Measurements from ENCODE around the gene FXYD6.
A peak's percentile ranks its signal among the peaks of the same experiment; 100 is the strongest.

Gene FXYD6

GRCh38 chr11:117879516-117880480 is 3.3 kb upstream of the FXYD6 start:
- H3K27me3 ChIP-seq (ENCODE audit: control insufficient read depth, insufficient read depth, low read length) = peaks cover 45% of the 10 kb centered on the region
- peaks cover 13% of the 10 kb centered on the region for H3K4me1 ChIP-seq (ENCODE audit: control insufficient read depth, low read depth, low read length)
- H3K9me3 ChIP-seq (ENCODE audit: control insufficient read depth, low read depth, low read length) = no peaks in the 10 kb centered on the region
- H3K27ac ChIP-seq (ENCODE audit: low read length) = no peak overlapping the region
- no peaks in the 10 kb centered on the region for H3K36me3 ChIP-seq (ENCODE audit: control insufficient read depth, low read depth, low read length)
- no peak overlapping the region for H3K4me3 ChIP-seq (ENCODE audit: low read length)
- no peak overlapping the region for H3K9ac ChIP-seq (ENCODE audit: low read length)

DNA sequence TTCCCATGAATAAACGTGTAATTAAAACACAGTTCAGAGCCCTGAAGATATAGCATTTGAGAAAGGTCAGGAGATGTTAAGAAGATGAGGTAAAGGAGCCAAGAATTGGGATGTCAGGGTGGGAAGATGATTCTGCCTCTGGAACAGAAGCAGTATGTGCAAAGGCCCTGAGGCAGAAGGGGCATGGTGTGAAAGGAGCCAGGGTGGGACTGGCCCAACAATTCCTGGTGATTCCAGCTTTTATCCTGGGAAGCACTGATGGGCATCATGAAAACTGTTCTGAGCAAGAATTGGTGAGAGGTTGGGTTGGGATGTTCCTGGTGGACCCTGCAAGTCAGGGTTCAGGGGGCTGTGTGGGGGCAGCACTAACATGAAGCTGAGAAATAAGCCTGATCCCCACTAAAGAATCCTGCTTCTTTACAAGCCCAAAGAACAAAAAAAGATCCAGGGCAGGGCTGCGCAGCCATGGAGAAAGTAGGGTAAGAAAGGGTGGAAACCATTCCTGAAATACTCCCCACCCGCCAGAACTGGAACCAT is 2.5 kb upstream of the FXYD6 start:
- Histone ChIP-seq H3K36me3 (ENCODE audit: control insufficient read depth, low read depth, low read length) (no peaks in the 10 kb centered on the region), H3K4me1 (ENCODE audit: control insufficient read depth, low read depth, low read length) (peaks cover 13% of the 10 kb centered on the region), H3K27me3 (ENCODE audit: control insufficient read depth, insufficient read depth, low read length) (peaks cover 45% of the 10 kb centered on the region), H3K9ac (ENCODE audit: low read length) (no peak overlapping the region), H3K27ac (ENCODE audit: low read length) (no peak overlapping the region), H3K9me3 (ENCODE audit: control insufficient read depth, low read depth, low read length) (no peaks in the 10 kb centered on the region), H3K4me3 (ENCODE audit: low read length) (no peak overlapping the region)

- no peak overlapping the region for H3K4me3 ChIP-seq (ENCODE audit: low read length)
- no peaks in the 10 kb centered on the region for H3K9me3 ChIP-seq (ENCODE audit: control insufficient read depth, low read depth, low read length)
- no peaks in the 10 kb centered on the region for H3K36me3 ChIP-seq (ENCODE audit: control insufficient read depth, low read depth, low read length)
- H3K27ac ChIP-seq (ENCODE audit: low read length) = no peak overlapping the region
- peaks cover 45% of the 10 kb centered on the region for H3K27me3 ChIP-seq (ENCODE audit: control insufficient read depth, insufficient read depth, low read length)
- H3K9ac ChIP-seq (ENCODE audit: low read length) = no peak overlapping the region
- H3K4me1 ChIP-seq (ENCODE audit: control insufficient read depth, low read depth, low read length) = peaks cover 13% of the 10 kb centered on the region
Measured at GRCh38 chr11:117878314-117878938, 2.0 kb upstream of the FXYD6 start.

- H3K4me3 ChIP-seq (ENCODE audit: low read length) = peak overlapping the region; percentile 82
- H3K27me3 ChIP-seq (ENCODE audit: control insufficient read depth, insufficient read depth, low read length) = peaks cover 45% of the 10 kb centered on the region
- peaks cover 13% of the 10 kb centered on the region for H3K4me1 ChIP-seq (ENCODE audit: control insufficient read depth, low read depth, low read length)
- no peak overlapping the region for H3K9ac ChIP-seq (ENCODE audit: low read length)
- H3K9me3 ChIP-seq (ENCODE audit: control insufficient read depth, low read depth, low read length) = no peaks in the 10 kb centered on the region
- H3K36me3 ChIP-seq (ENCODE audit: control insufficient read depth, low read depth, low read length) = no peaks in the 10 kb centered on the region
- H3K27ac ChIP-seq (ENCODE audit: low read length) = no peak overlapping the region
Measured at GRCh38 chr11:117877120-117877784, 794 bp upstream of the FXYD6 start.

- H3K4me3 ChIP-seq (ENCODE audit: low read length) = peak overlapping the region; percentile 82
- H3K27ac ChIP-seq (ENCODE audit: low read length) = no peak overlapping the region
- H3K9ac ChIP-seq (ENCODE audit: low read length) = peak overlapping the region; percentile 71
- H3K9me3 ChIP-seq (ENCODE audit: control insufficient read depth, low read depth, low read length) = no peaks in the 10 kb centered on the region
- peaks cover 13% of the 10 kb centered on the region for H3K4me1 ChIP-seq (ENCODE audit: control insufficient read depth, low read depth, low read length)
- no peaks in the 10 kb centered on the region for H3K36me3 ChIP-seq (ENCODE audit: control insufficient read depth, low read depth, low read length)
- H3K27me3 ChIP-seq (ENCODE audit: control insufficient read depth, insufficient read depth, low read length) = peaks cover 45% of the 10 kb centered on the region
Measured at GRCh38 chr11:117876059-117876340, 458 bp downstream of the FXYD6 start.

GRCh38 chr11:117875382-117876058 is 938 bp downstream of the FXYD6 start:
- H3K9ac ChIP-seq (ENCODE audit: low read length) = peak overlapping the region; percentile 71
- peak overlapping the region; percentile 82 for H3K4me3 ChIP-seq (ENCODE audit: low read length)
- H3K4me1 ChIP-seq (ENCODE audit: control insufficient read depth, low read depth, low read length) = peaks cover 13% of the 10 kb centered on the region
- no peak overlapping the region for H3K27ac ChIP-seq (ENCODE audit: low read length)
- peaks cover 43% of the 10 kb centered on the region for H3K27me3 ChIP-seq (ENCODE audit: control insufficient read depth, insufficient read depth, low read length)
- H3K9me3 ChIP-seq (ENCODE audit: control insufficient read depth, low read depth, low read length) = no peaks in the 10 kb centered on the region
- H3K36me3 ChIP-seq (ENCODE audit: control insufficient read depth, low read depth, low read length) = no peaks in the 10 kb centered on the region

DNA sequence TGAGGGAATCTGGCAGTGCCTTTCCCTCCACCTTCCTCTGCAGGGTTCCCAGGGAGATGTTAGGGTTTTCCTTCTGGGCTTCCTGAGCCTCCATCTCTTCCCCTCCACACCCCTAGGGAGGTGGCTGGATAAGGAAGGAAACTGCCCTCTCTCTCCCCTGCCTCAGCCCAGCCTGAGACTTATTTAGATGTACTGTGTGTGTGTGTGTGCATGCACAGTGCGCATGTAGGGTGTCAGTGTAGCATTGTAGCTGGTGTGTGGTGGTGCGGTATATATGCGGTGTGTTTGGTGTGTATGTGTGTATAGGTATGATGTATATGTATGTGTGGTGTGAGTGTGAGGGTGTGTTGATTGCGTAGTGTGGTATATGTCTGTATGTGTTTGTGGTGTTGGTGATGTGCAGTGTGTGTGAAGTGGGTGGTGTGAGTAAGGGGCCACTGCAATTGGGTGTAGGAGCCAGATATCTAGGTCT is 1.5 kb downstream of the FXYD6 start:
- Histone ChIP-seq H3K27me3 (ENCODE audit: control insufficient read depth, insufficient read depth, low read length) (peaks cover 41% of the 10 kb centered on the region), H3K9ac (ENCODE audit: low read length) (no peak overlapping the region), H3K27ac (ENCODE audit: low read length) (no peak overlapping the region), H3K4me1 (ENCODE audit: control insufficient read depth, low read depth, low read length) (peaks cover 16% of the 10 kb centered on the region), H3K9me3 (ENCODE audit: control insufficient read depth, low read depth, low read length) (no peaks in the 10 kb centered on the region), H3K4me3 (ENCODE audit: low read length) (peak overlapping the region; percentile 82), H3K36me3 (ENCODE audit: control insufficient read depth, low read depth, low read length) (no peaks in the 10 kb centered on the region)

- Histone ChIP-seq H3K4me1 (ENCODE audit: control insufficient read depth, low read depth, low read length) (peaks cover 21% of the 10 kb centered on the region), H3K27me3 (ENCODE audit: control insufficient read depth, insufficient read depth, low read length) (peaks cover 38% of the 10 kb centered on the region), H3K9me3 (ENCODE audit: control insufficient read depth, low read depth, low read length) (no peaks in the 10 kb centered on the region), H3K4me3 (ENCODE audit: low read length) (peak overlapping the region; percentile 82), H3K9ac (ENCODE audit: low read length) (no peak overlapping the region), H3K36me3 (ENCODE audit: control insufficient read depth, low read depth, low read length) (no peaks in the 10 kb centered on the region), H3K27ac (ENCODE audit: low read length) (no peak overlapping the region)
Measured at GRCh38 chr11:117874253-117874909, 2.1 kb downstream of the FXYD6 start.

GRCh38 chr11:117873828-117874125 is 2.7 kb downstream of the FXYD6 start:
- Histone ChIP-seq H3K4me3 (ENCODE audit: low read length) (no peak overlapping the region), H3K4me1 (ENCODE audit: control insufficient read depth, low read depth, low read length) (peaks cover 27% of the 10 kb centered on the region), H3K27ac (ENCODE audit: low read length) (no peak overlapping the region), H3K27me3 (ENCODE audit: control insufficient read depth, insufficient read depth, low read length) (peaks cover 32% of the 10 kb centered on the region), H3K9ac (ENCODE audit: low read length) (no peak overlapping the region), H3K9me3 (ENCODE audit: control insufficient read depth, low read depth, low read length) (no peaks in the 10 kb centered on the region), H3K36me3 (ENCODE audit: control insufficient read depth, low read depth, low read length) (no peaks in the 10 kb centered on the region)

- no peak overlapping the region for H3K27ac ChIP-seq (ENCODE audit: low read length)
- no peak overlapping the region for H3K9ac ChIP-seq (ENCODE audit: low read length)
- H3K4me1 ChIP-seq (ENCODE audit: control insufficient read depth, low read depth, low read length) = peaks cover 28% of the 10 kb centered on the region
- no peak overlapping the region for H3K4me3 ChIP-seq (ENCODE audit: low read length)
- no peaks in the 10 kb centered on the region for H3K36me3 ChIP-seq (ENCODE audit: control insufficient read depth, low read depth, low read length)
- peaks cover 26% of the 10 kb centered on the region for H3K27me3 ChIP-seq (ENCODE audit: control insufficient read depth, insufficient read depth, low read length)
- no peaks in the 10 kb centered on the region for H3K9me3 ChIP-seq (ENCODE audit: control insufficient read depth, low read depth, low read length)
Measured at GRCh38 chr11:117872975-117873827, 3.3 kb downstream of the FXYD6 start.
